Measurements from ENCODE around the gene TMEM161B. TPM values are rescaled to one million over a fixed set of nuclear protein-coding genes. Genes with fewer than 3 reads are reported as not detected.
"Not testable (repeated sequence)": the region's sequence is repeated elsewhere in the genome, so short reads cannot be mapped to it uniquely, and the experiment has no call there.

The TMEM161B gene
- polyA plus RNA-seq, 1 donor = 31.8 TPM

GRCh38 chr5:88189484-88189883 lies 79.2 kb downstream of the TMEM161B start:
- not testable (repeated sequence) for H3K4me1 ChIP-seq (ENCODE audit: control insufficient read depth, insufficient read depth, low read length); H3K27ac ChIP-seq (ENCODE audit: low read length); H3K27me3 ChIP-seq (ENCODE audit: control insufficient read depth, insufficient read depth, low read length); DNase-seq; H3K4me3 ChIP-seq (ENCODE audit: low read length)
- no CpG with 5 or more reads among the region's 4 CpGs for WGBS (ENCODE audit: insufficient coverage, low lambda C conversion rate)
- Histone ChIP-seq H3K9me3 (ENCODE audit: control insufficient read depth, low read depth, low read length) (peaks cover 50% of the 10 kb centered on the region), H3K36me3 (ENCODE audit: control insufficient read depth, insufficient read depth, low read length) (peaks cover 12% of the 10 kb centered on the region)

GRCh38 chr5:88188458-88189132 lies 80.0 kb downstream of the TMEM161B start:
- Histone ChIP-seq H3K27ac (ENCODE audit: low read length) (no peak overlapping the region), H3K4me1 (ENCODE audit: control insufficient read depth, insufficient read depth, low read length) (no peaks in the 10 kb centered on the region), H3K36me3 (ENCODE audit: control insufficient read depth, insufficient read depth, low read length) (peaks cover 6% of the 10 kb centered on the region), H3K27me3 (ENCODE audit: control insufficient read depth, insufficient read depth, low read length) (no peaks in the 10 kb centered on the region), H3K9me3 (ENCODE audit: control insufficient read depth, low read depth, low read length) (peaks cover 46% of the 10 kb centered on the region), H3K4me3 (ENCODE audit: low read length) (no peak overlapping the region)
- peak in 1 of 2 donors; percentile 26 for DNase-seq
- WGBS (ENCODE audit: insufficient coverage, low lambda C conversion rate) = 100% methylated on average over 2 of the region's 9 CpGs

GRCh38 chr5:88183255-88183654 lies 85.4 kb downstream of the TMEM161B start:
- no peaks in the 10 kb centered on the region for H3K4me1 ChIP-seq (ENCODE audit: control insufficient read depth, insufficient read depth, low read length)
- H3K27ac ChIP-seq (ENCODE audit: low read length) = no peak overlapping the region
- DNase-seq = no peak
- no peaks in the 10 kb centered on the region for H3K27me3 ChIP-seq (ENCODE audit: control insufficient read depth, insufficient read depth, low read length)
- H3K4me3 ChIP-seq (ENCODE audit: low read length) = no peak overlapping the region
- H3K9me3 ChIP-seq (ENCODE audit: control insufficient read depth, low read depth, low read length) = peaks cover 18% of the 10 kb centered on the region
- H3K36me3 ChIP-seq (ENCODE audit: control insufficient read depth, insufficient read depth, low read length) = no peaks in the 10 kb centered on the region

GRCh38 chr5:88177486-88177885 lies 91.2 kb downstream of the TMEM161B start:
- H3K36me3 ChIP-seq (ENCODE audit: control insufficient read depth, insufficient read depth, low read length); H3K27me3 ChIP-seq (ENCODE audit: control insufficient read depth, insufficient read depth, low read length); H3K4me1 ChIP-seq (ENCODE audit: control insufficient read depth, insufficient read depth, low read length); H3K27ac ChIP-seq (ENCODE audit: low read length); H3K9me3 ChIP-seq (ENCODE audit: control insufficient read depth, low read depth, low read length); H3K4me3 ChIP-seq (ENCODE audit: low read length); DNase-seq: not testable (repeated sequence)
- no CpG with 5 or more reads among the region's 13 CpGs for WGBS (ENCODE audit: insufficient coverage, low lambda C conversion rate)

- H3K27me3 ChIP-seq (ENCODE audit: control insufficient read depth, insufficient read depth, low read length) = no peaks in the 10 kb centered on the region
- no peak overlapping the region for H3K27ac ChIP-seq (ENCODE audit: low read length)
- WGBS (ENCODE audit: insufficient coverage, low lambda C conversion rate) = no CpG with 5 or more reads among the region's 14 CpGs
- no peaks in the 10 kb centered on the region for H3K36me3 ChIP-seq (ENCODE audit: control insufficient read depth, insufficient read depth, low read length)
- peaks cover 3% of the 10 kb centered on the region for H3K9me3 ChIP-seq (ENCODE audit: control insufficient read depth, low read depth, low read length)
- H3K4me1 ChIP-seq (ENCODE audit: control insufficient read depth, insufficient read depth, low read length) = no peaks in the 10 kb centered on the region
- peak overlapping the region; percentile 10 for H3K4me3 ChIP-seq (ENCODE audit: low read length)
- DNase-seq = peak in 1 of 2 donors; percentile 31
Observed at GRCh38 chr5:88172847-88173758, 95.5 kb downstream of the TMEM161B start.

- Histone ChIP-seq H3K4me3 (ENCODE audit: low read length) (no peak overlapping the region), H3K9me3 (ENCODE audit: control insufficient read depth, low read depth, low read length) (no peaks in the 10 kb centered on the region), H3K27me3 (ENCODE audit: control insufficient read depth, insufficient read depth, low read length) (no peaks in the 10 kb centered on the region), H3K36me3 (ENCODE audit: control insufficient read depth, insufficient read depth, low read length) (no peaks in the 10 kb centered on the region), H3K4me1 (ENCODE audit: control insufficient read depth, insufficient read depth, low read length) (no peaks in the 10 kb centered on the region), H3K27ac (ENCODE audit: low read length) (no peak overlapping the region)
- WGBS (ENCODE audit: insufficient coverage, low lambda C conversion rate) = 75% methylated on average over 1 of the region's 7 CpGs
- DNase-seq = no peak
Observed at GRCh38 chr5:88159591-88159990, 109.1 kb downstream of the TMEM161B start.

- no peak for DNase-seq
- Histone ChIP-seq H3K27me3 (ENCODE audit: control insufficient read depth, insufficient read depth, low read length) (no peaks in the 10 kb centered on the region), H3K4me1 (ENCODE audit: control insufficient read depth, insufficient read depth, low read length) (no peaks in the 10 kb centered on the region), H3K9me3 (ENCODE audit: control insufficient read depth, low read depth, low read length) (no peaks in the 10 kb centered on the region), H3K4me3 (ENCODE audit: low read length) (no peak overlapping the region), H3K36me3 (ENCODE audit: control insufficient read depth, insufficient read depth, low read length) (no peaks in the 10 kb centered on the region), H3K27ac (ENCODE audit: low read length) (no peak overlapping the region)
- WGBS (ENCODE audit: insufficient coverage, low lambda C conversion rate) = 67% methylated on average over 1 of the region's 2 CpGs
Observed at GRCh38 chr5:88158056-88158455, 110.6 kb downstream of the TMEM161B start.

GRCh38 chr5:88154891-88155290 lies 113.8 kb downstream of the TMEM161B start:
- DNase-seq = peak; percentile 59 to 82
- Histone ChIP-seq H3K9me3 (ENCODE audit: control insufficient read depth, low read depth, low read length) (no peaks in the 10 kb centered on the region), H3K27me3 (ENCODE audit: control insufficient read depth, insufficient read depth, low read length) (no peaks in the 10 kb centered on the region), H3K4me3 (ENCODE audit: low read length) (no peak overlapping the region), H3K27ac (ENCODE audit: low read length) (peak overlapping the region; percentile 43), H3K4me1 (ENCODE audit: control insufficient read depth, insufficient read depth, low read length) (no peaks in the 10 kb centered on the region), H3K36me3 (ENCODE audit: control insufficient read depth, insufficient read depth, low read length) (no peaks in the 10 kb centered on the region)
- WGBS (ENCODE audit: insufficient coverage, low lambda C conversion rate) = no CpG with 5 or more reads among the region's 1 CpG

- Histone ChIP-seq H3K9me3 (ENCODE audit: control insufficient read depth, low read depth, low read length) (no peaks in the 10 kb centered on the region), H3K4me3 (ENCODE audit: low read length) (no peak overlapping the region), H3K36me3 (ENCODE audit: control insufficient read depth, insufficient read depth, low read length) (no peaks in the 10 kb centered on the region), H3K27ac (ENCODE audit: low read length) (no peak overlapping the region), H3K4me1 (ENCODE audit: control insufficient read depth, insufficient read depth, low read length) (no peaks in the 10 kb centered on the region), H3K27me3 (ENCODE audit: control insufficient read depth, insufficient read depth, low read length) (peaks cover 7% of the 10 kb centered on the region)
- DNase-seq = no peak
Observed at GRCh38 chr5:88150747-88151146, 117.9 kb downstream of the TMEM161B start.

- Histone ChIP-seq H3K4me3 (ENCODE audit: low read length) (no peak overlapping the region), H3K27ac (ENCODE audit: low read length) (no peak overlapping the region), H3K27me3 (ENCODE audit: control insufficient read depth, insufficient read depth, low read length) (peaks cover 49% of the 10 kb centered on the region), H3K36me3 (ENCODE audit: control insufficient read depth, insufficient read depth, low read length) (no peaks in the 10 kb centered on the region), H3K9me3 (ENCODE audit: control insufficient read depth, low read depth, low read length) (peaks cover 2% of the 10 kb centered on the region), H3K4me1 (ENCODE audit: control insufficient read depth, insufficient read depth, low read length) (peaks cover 31% of the 10 kb centered on the region)
- peak; percentile 60 to 74 for DNase-seq
- 45% methylated on average over 6 of the region's 26 CpGs for WGBS (ENCODE audit: insufficient coverage, low lambda C conversion rate)
Observed at GRCh38 chr5:88145611-88146467, 122.8 kb downstream of the TMEM161B start.

All from large intestine (tissue), 3 donors.